Vagina (tissue), 2 donors: ENCODE results near the gene HLA-DMA. TPM values are rescaled to one million over a fixed set of nuclear protein-coding genes. Genes with fewer than 3 reads are reported as not detected.
A peak's percentile ranks its signal among the peaks of the same experiment; 100 is the strongest.

Experiments used
- DNase-seq, 2 donors: peaks; one replicate each; pipeline ENCODE4 v3.0.0-alpha.2; 2017; ENCODE audit errors: extremely low spot score in 2 of 2
- H3K27ac ChIP-seq: fragments of 200-600 bp; sonication (generic); one replicate; pipeline ENCODE4 v1.5.1; 2019
- H3K27me3 ChIP-seq: fragments of 200-600 bp; sonication (generic); one replicate; pipeline ENCODE4 v1.5.1; 2019
- H3K36me3 ChIP-seq, 2 donors: fragments of 200-600 bp; sonication (generic); one replicate each; pipeline ENCODE4 v1.5.1; 2017 to 2019
- H3K4me1 ChIP-seq: fragments of 200-600 bp; sonication (generic); one replicate; pipeline ENCODE4 v1.5.1; 2019
- H3K4me3 ChIP-seq, 2 donors: fragments of 200-600 bp; sonication (generic); 1 replicate in 1 of 2; 2 replicates in 1 of 2; pipeline ENCODE4 v1.5.1; 2016 to 2019
- H3K9me3 ChIP-seq: fragments of 200-600 bp; sonication (generic); one replicate; pipeline ENCODE4 v1.5.1; 2019
- CTCF ChIP-seq, 3 experiments: fragments of 450-650 bp in 2 of 3; fragments of 200-600 bp in 1 of 3; sonication (generic) in 1 of 3; IDR thresholded peaks; one replicate each; pipeline ENCODE4 v1.5.1; 2017 to 2019; ENCODE audit warnings: antibody characterized with exemption in 3 of 3, mild to moderate bottlenecking in 2 of 3, moderate library complexity in 2 of 3
- POLR2A ChIP-seq, 2 donors: fragments of 450-650 bp; IDR thresholded peaks; one replicate each; pipeline ENCODE4 v1.6.1; 2017; ENCODE audit warnings: antibody characterized with exemption in 2 of 2, mild to moderate bottlenecking in 2 of 2, moderate library complexity in 2 of 2
- POLR2AphosphoS5 ChIP-seq, 2 donors: sonication (generic); formaldehyde crosslinking; IDR thresholded peaks; one replicate each; pipeline ENCODE4 v1.9.0; 2017; ENCODE audit warnings: antibody characterized with exemption in 2 of 2, mild to moderate bottlenecking in 2 of 2, low read depth in 1 of 2; ENCODE audit not compliant: insufficient read depth in 1 of 2
- intact Hi-C: fragments of 100-400 bp; cut with DNase I; formaldehyde crosslinking; loops from one replicate; pipeline ENCODE4 v1.15.1; 2023
- total RNA-seq: library from RNA; depleted of rRNA; stranded (reverse); fragments of >200 nt; gene quantifications from one replicate; pipeline ENCODE4 v1.2.3, GENCODE V29; 2016

HLA-DMA gene
- total RNA-seq, 1 donor from 2014 or later: 27.7 TPM

- Histone ChIP-seq H3K36me3 (peaks cover 0 to 41% of the 10 kb centered on the region in 2 donors), H3K4me1 (peaks cover 31% of the 10 kb centered on the region), H3K4me3 (no peak overlapping the region), H3K9me3 (no peaks in the 10 kb centered on the region), H3K27ac (no peak overlapping the region), H3K27me3 (no peaks in the 10 kb centered on the region)
- intact Hi-C loops: loop anchor here (2.0 kb wide), 1 partner anchor 49 kb away; no protein-coding TSS in a partner anchor
- TF ChIP-seq POLR2A (IDR thresholded peaks at IDR 0.05) (no peak), CTCF (IDR thresholded peaks at IDR 0.05) (no peak), POLR2AphosphoS5 (IDR thresholded peaks at IDR 0.05; ENCODE audit: insufficient read depth in 1 of 2, low read depth in 1 of 2) (no peak)
- DNase-seq: no peak
Observed at GRCh38 chr6:32983493-32983848, 30.6 kb upstream of the HLA-DMA start.

- Histone ChIP-seq H3K4me3 (no peak overlapping the region), H3K27me3 (no peaks in the 10 kb centered on the region), H3K27ac (no peak overlapping the region), H3K9me3 (no peaks in the 10 kb centered on the region), H3K4me1 (peaks cover 37% of the 10 kb centered on the region), H3K36me3 (peaks cover 0 to 47% of the 10 kb centered on the region in 2 donors)
- intact Hi-C loops: loop anchor here (2.0 kb wide), 1 partner anchor 48 kb away; no protein-coding TSS in a partner anchor
- no peak for TF ChIP-seq CTCF (IDR thresholded peaks at IDR 0.05)
- no peak for TF ChIP-seq POLR2AphosphoS5 (IDR thresholded peaks at IDR 0.05; ENCODE audit: insufficient read depth in 1 of 2, low read depth in 1 of 2)
- TF ChIP-seq POLR2A (IDR thresholded peaks at IDR 0.05): no peak
- DNase-seq: no peak
Observed at GRCh38 chr6:32982702-32983492, 30.0 kb upstream of the HLA-DMA start.

- Histone ChIP-seq H3K27ac (no peak overlapping the region), H3K4me1 (peaks cover 44% of the 10 kb centered on the region)
Observed at GRCh38 chr6:32982084-32982701, 29.3 kb upstream of the HLA-DMA start.

GRCh38 chr6:32980488-32981038 lies 27.7 kb upstream of the HLA-DMA start:
- peak in 1 of 2 donors; percentile 18 for TF ChIP-seq POLR2AphosphoS5 (IDR thresholded peaks at IDR 0.05; ENCODE audit: insufficient read depth in 1 of 2, low read depth in 1 of 2)
- TF ChIP-seq CTCF (IDR thresholded peaks at IDR 0.05): no peak
- no peak for TF ChIP-seq POLR2A (IDR thresholded peaks at IDR 0.05)
- Histone ChIP-seq H3K36me3 (peaks cover 0 to 70% of the 10 kb centered on the region in 2 donors), H3K9me3 (no peaks in the 10 kb centered on the region), H3K4me1 (peaks cover 60% of the 10 kb centered on the region), H3K27me3 (no peaks in the 10 kb centered on the region), H3K27ac (no peak overlapping the region), H3K4me3 (no peak overlapping the region)
- intact Hi-C loops: no loop called here
- DNase-seq: no peak

More at GRCh38 chr6:32982084-32982701, 29.3 kb upstream of the HLA-DMA start:
- TF ChIP-seq POLR2AphosphoS5 (IDR thresholded peaks at IDR 0.05; ENCODE audit: insufficient read depth in 1 of 2, low read depth in 1 of 2) (no peak), CTCF (IDR thresholded peaks at IDR 0.05) (no peak), POLR2A (IDR thresholded peaks at IDR 0.05) (no peak)
- H3K4me3 ChIP-seq: no peak overlapping the region
- H3K27me3 ChIP-seq: no peaks in the 10 kb centered on the region
- peaks cover 0 to 54% of the 10 kb centered on the region in 2 donors for H3K36me3 ChIP-seq
- DNase-seq: no peak
- no peaks in the 10 kb centered on the region for H3K9me3 ChIP-seq
- intact Hi-C loops: loop anchor here (2.0 kb wide), 1 partner anchor 47 kb away; no protein-coding TSS in a partner anchor
